Gastroesophageal sphincter (tissue), 4 donors: Measurements from ENCODE around the gene PLEKHA7. TPM values are rescaled to one million over a fixed set of nuclear protein-coding genes. Genes with fewer than 3 reads are reported as not detected.

Experiments used
- ATAC-seq: fragments of 150-250 bp; one replicate; pipeline ENCODE4 v1.9.1; 2016; ENCODE audit warnings: mild to moderate bottlenecking, moderate library complexity
- H3K27ac ChIP-seq, 4 donors: fragments of 200-600 bp; sonication (generic) in 3 of 4; 1 replicate in 3 of 4; 2 replicates in 1 of 4; pipeline ENCODE4 v1.5.1; 2016 to 2019
- H3K27me3 ChIP-seq: fragments of 200-600 bp; sonication (generic); one replicate; pipeline ENCODE4 v1.5.1; 2019
- H3K36me3 ChIP-seq, 2 donors: fragments of 200-600 bp; sonication (generic); one replicate each; pipeline ENCODE4 v1.5.1; 2019; ENCODE audit warnings: control low read depth in 1 of 2
- H3K4me1 ChIP-seq, 3 donors: fragments of 200-600 bp; sonication (generic); 1 replicate in 2 of 3; 2 replicates in 1 of 3; pipeline ENCODE4 v1.5.1; 2016 to 2019; ENCODE audit warnings: control low read depth in 2 of 3
- H3K4me3 ChIP-seq, 2 donors: fragments of 200-600 bp; sonication (generic); one replicate each; pipeline ENCODE4 v1.5.1; 2019; ENCODE audit warnings: mild to moderate bottlenecking in 1 of 2, moderate library complexity in 1 of 2
- H3K9me3 ChIP-seq, 3 donors: fragments of 200-600 bp; sonication (generic); one replicate each; pipeline ENCODE4 v1.5.1; 2017 to 2019; ENCODE audit warnings: control low read depth in 2 of 3
- EP300 ChIP-seq: sonication (generic); formaldehyde crosslinking; IDR thresholded peaks from one replicate; pipeline ENCODE4 v1.6.1; 2017; ENCODE audit warnings: antibody characterized with exemption, mild to moderate bottlenecking
- POLR2A ChIP-seq, 2 donors: fragments of 450-650 bp; IDR thresholded peaks; one replicate each; pipeline ENCODE4 v1.6.1; 2017; ENCODE audit warnings: antibody characterized with exemption in 2 of 2, mild to moderate bottlenecking in 2 of 2, moderate library complexity in 1 of 2
- POLR2AphosphoS5 ChIP-seq: sonication (generic); formaldehyde crosslinking; IDR thresholded peaks from one replicate; pipeline ENCODE4 v1.6.1; 2017; ENCODE audit warnings: antibody characterized with exemption
- WGBS, 2 donors: methylation state at CpG; one replicate each; pipeline ENCODE4 v1.1.5; 2018; ENCODE audit warnings: low coverage in 1 of 2; 5-methylcytosine and 5-hydroxymethylcytosine counted together
- total RNA-seq, 4 donors: library from RNA; depleted of rRNA; stranded (reverse); fragments of >200 nt; gene quantifications; one replicate each; pipeline ENCODE4 v1.1.0, GENCODE V29; 2016
- TF ChIP-seq, protein P1 (sequence below), 4 experiments: fragments of 200-600 bp in 2 of 4; fragments of 450-650 bp in 2 of 4; sonication (generic) in 1 of 4; IDR thresholded peaks; one replicate each; pipeline ENCODE4 v1.5.1; 2017 to 2019; ENCODE audit warnings: antibody characterized with exemption in 4 of 4, mild to moderate bottlenecking in 2 of 4, moderate library complexity in 2 of 4

Gene PLEKHA7
- total RNA-seq, 4 donors from 2014 or later, result 8.6 to 13.2 (median 12.2) TPM

DNA sequence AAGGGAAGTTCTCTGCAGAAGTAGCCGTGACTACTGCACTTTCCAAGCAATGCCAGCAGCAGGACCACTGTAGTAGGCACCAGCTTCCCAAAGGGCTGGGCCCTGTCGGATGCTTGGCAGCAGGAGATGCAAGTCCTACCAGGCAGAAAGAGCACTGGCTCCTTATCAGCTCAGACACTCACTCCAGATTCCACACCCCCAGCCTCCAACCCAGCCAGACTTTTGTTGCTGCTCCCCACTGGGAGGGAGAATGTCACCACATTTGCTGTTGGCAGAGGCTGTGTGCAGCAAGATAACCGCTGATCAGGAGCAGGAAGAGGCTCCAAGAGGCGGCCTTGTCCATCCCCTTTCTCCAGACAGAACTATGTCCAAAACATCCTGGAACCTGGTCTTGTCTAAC is 157.0 kb downstream of the PLEKHA7 start:
- WGBS, 2 donors, result 69% methylated on average over 3 of the region's 4 CpGs; no CpG with 5 or more reads in 1 of the 2 donors

DNA sequence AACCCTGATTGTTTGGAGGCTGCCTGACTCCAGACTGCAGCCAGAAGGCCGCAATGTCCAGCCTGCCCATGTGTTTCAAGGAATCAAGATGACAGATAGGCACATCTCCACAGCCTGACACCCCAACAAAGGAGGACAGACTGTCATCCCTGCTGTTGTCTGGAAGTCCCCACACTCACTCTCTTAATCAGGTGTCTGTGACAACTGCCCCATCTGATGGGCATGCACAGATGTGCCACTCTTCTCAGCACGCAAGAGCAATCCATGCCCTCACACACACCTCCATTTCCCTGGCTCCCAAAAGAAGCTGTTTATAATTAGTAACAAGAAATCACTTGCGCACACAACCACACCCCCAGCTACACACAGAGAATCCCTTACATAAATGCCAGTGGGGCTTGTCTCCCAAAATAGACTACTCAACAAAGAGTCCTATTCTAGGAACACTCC is 158.2 kb downstream of the PLEKHA7 start:
- no peak for ATAC-seq
- WGBS, 2 donors, result 88 to 100% methylated on average over 1 to 3 of the region's 3 CpGs
- Histone ChIP-seq H3K36me3 (peaks cover 0 to 31% of the 10 kb centered on the region in 2 donors), H3K27me3 (no peaks in the 10 kb centered on the region), H3K4me1 (no peaks in the 10 kb centered on the region), H3K4me3 (no peak overlapping the region), H3K27ac (no peak overlapping the region), H3K9me3 (no peaks in the 10 kb centered on the region)
- TF ChIP-seq EP300 (no peak), POLR2A (IDR thresholded peaks at IDR 0.05) (no peak)
- TF ChIP-seq, protein P1, sequence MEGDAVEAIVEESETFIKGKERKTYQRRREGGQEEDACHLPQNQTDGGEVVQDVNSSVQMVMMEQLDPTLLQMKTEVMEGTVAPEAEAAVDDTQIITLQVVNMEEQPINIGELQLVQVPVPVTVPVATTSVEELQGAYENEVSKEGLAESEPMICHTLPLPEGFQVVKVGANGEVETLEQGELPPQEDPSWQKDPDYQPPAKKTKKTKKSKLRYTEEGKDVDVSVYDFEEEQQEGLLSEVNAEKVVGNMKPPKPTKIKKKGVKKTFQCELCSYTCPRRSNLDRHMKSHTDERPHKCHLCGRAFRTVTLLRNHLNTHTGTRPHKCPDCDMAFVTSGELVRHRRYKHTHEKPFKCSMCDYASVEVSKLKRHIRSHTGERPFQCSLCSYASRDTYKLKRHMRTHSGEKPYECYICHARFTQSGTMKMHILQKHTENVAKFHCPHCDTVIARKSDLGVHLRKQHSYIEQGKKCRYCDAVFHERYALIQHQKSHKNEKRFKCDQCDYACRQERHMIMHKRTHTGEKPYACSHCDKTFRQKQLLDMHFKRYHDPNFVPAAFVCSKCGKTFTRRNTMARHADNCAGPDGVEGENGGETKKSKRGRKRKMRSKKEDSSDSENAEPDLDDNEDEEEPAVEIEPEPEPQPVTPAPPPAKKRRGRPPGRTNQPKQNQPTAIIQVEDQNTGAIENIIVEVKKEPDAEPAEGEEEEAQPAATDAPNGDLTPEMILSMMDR (IDR thresholded peaks at IDR 0.05), result no peak

More for the DNA sequence above, 157.0 kb downstream of the PLEKHA7 start:
- Histone ChIP-seq H3K27ac (no peak overlapping the region), H3K36me3 (peaks cover 0 to 25% of the 10 kb centered on the region in 2 donors), H3K4me3 (no peak overlapping the region), H3K27me3 (no peaks in the 10 kb centered on the region), H3K4me1 (peaks cover 0 to 3% (median 0%) of the 10 kb centered on the region in 3 donors), H3K9me3 (no peaks in the 10 kb centered on the region)
- TF ChIP-seq POLR2AphosphoS5 (no peak), EP300 (no peak)
- ATAC-seq, result no peak

DNA sequence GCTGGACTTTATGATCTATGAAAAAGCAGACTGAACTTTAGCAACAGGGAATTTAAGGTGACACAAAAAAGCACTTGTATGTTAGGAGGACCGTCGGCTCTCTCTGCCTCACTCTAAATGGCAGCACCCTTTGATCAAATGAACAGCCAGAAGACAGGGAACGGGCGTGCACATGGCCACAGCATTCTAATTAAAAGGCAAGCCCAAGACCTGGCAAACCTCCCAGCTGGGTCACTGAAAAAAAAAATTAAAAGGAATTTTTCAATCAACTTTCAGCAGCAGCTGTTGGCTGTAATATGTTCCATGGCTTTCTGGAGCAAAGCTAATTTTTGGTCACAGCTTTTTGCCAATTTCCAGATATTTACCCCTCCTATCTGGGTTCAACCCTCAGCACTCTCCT is 159.2 kb downstream of the PLEKHA7 start:
- ATAC-seq, result no peak
- TF ChIP-seq POLR2A (IDR thresholded peaks at IDR 0.05), result no peak
- Histone ChIP-seq H3K4me1 (no peaks in the 10 kb centered on the region), H3K27ac (no peak overlapping the region), H3K27me3 (no peaks in the 10 kb centered on the region), H3K4me3 (no peak overlapping the region), H3K9me3 (no peaks in the 10 kb centered on the region), H3K36me3 (peaks cover 0 to 42% of the 10 kb centered on the region in 2 donors)
- 75 to 77% methylated on average over 4 of the region's 4 CpGs for WGBS, 2 donors

DNA sequence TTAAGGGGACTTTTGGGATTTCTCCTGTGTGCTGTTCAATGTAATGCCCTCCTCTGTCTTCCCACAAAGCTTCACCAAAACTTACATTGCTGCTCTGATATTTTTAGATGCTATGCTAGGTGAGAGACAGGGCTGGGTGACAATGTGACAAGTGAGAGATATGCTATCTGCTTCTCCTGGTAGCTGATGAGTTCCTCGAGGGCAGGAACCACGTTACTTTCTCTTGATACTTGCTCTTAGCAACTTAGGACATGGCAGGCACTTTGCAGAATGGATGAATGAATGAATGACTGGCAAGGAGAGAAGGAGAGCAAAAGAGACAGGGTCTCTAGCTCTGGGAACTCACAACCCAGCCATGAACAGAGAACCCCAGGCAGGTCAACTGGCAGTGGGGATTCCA is 160.4 kb downstream of the PLEKHA7 start:
- peaks cover 0 to 52% of the 10 kb centered on the region in 2 donors for H3K36me3 ChIP-seq
- H3K4me3 ChIP-seq, result no peak overlapping the region
- TF ChIP-seq EP300, result no peak
- TF ChIP-seq, protein P1 (IDR thresholded peaks at IDR 0.05), result no peak
- no peak for TF ChIP-seq POLR2AphosphoS5
- TF ChIP-seq POLR2A (IDR thresholded peaks at IDR 0.05), result no peak
- H3K27ac ChIP-seq, result no peak overlapping the region
- no peaks in the 10 kb centered on the region for H3K4me1 ChIP-seq
- ATAC-seq, result no peak
- no peaks in the 10 kb centered on the region for H3K9me3 ChIP-seq
- no peaks in the 10 kb centered on the region for H3K27me3 ChIP-seq
- 93% methylated on average over 2 of the region's 2 CpGs; no CpG with 5 or more reads in 1 of the 2 donors for WGBS, 2 donors

DNA sequence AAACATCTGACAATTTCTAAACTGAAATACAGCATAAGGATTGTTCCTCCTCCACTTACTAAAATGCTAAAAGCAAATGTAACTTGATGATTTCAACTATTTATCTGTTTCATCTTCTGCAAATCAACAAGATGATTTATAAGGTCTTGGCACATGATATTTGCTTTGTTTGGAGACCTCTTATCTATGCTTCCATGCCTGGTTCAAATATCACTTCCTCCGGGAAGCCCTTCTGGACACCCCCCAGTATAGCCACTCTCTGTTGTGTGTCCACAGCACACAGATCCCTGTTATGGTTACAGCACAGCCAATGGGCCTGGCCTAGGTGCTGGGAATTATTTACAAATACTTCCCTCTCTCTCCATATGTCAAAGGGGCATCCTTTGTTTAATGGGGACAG is 160.9 kb downstream of the PLEKHA7 start:
- H3K4me1 ChIP-seq, result no peaks in the 10 kb centered on the region
- no peak overlapping the region for H3K4me3 ChIP-seq
- 78 to 89% methylated on average over 1 of the region's 1 CpG for WGBS, 2 donors
- no peak overlapping the region for H3K27ac ChIP-seq
- H3K27me3 ChIP-seq, result no peaks in the 10 kb centered on the region
- no peak for ATAC-seq
- no peaks in the 10 kb centered on the region for H3K9me3 ChIP-seq
- peaks cover 0 to 52% of the 10 kb centered on the region in 2 donors for H3K36me3 ChIP-seq
- TF ChIP-seq POLR2A (IDR thresholded peaks at IDR 0.05) (no peak), EP300 (no peak), POLR2AphosphoS5 (no peak)
- TF ChIP-seq, protein P1 (IDR thresholded peaks at IDR 0.05), result no peak

DNA sequence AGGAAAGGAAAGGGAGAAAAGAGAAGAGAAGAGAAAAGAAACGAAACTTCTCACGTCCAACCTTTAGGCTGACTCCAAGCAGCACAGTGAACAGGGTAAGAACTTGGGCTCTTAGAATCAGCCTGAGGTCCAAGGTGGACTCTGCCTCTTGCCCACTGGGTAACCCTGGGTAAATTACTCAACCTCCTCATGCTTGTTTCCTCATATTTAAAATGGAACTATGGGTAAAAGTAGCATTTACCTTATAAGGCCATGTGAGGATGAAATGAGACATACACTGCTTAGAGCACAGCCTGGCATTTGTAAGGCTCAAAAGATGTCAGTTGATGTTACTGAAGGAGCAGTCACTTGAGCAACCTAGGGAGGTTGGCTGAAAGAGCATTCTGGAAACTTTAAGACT is 167.9 kb downstream of the PLEKHA7 start:
- no peak for TF ChIP-seq POLR2AphosphoS5
- TF ChIP-seq EP300, result no peak
- TF ChIP-seq, protein P1 (IDR thresholded peaks at IDR 0.05), result no peak
- no peak for TF ChIP-seq POLR2A (IDR thresholded peaks at IDR 0.05)
- Histone ChIP-seq H3K36me3 (peaks cover 0 to 47% of the 10 kb centered on the region in 2 donors), H3K27ac (no peak overlapping the region), H3K9me3 (no peaks in the 10 kb centered on the region), H3K4me1 (no peaks in the 10 kb centered on the region), H3K4me3 (no peak overlapping the region), H3K27me3 (no peaks in the 10 kb centered on the region)
- ATAC-seq, result no peak
- WGBS, 2 donors, result 88% methylated on average over 2 of the region's 2 CpGs; no CpG with 5 or more reads in 1 of the 2 donors
